ENCODE data around the gene ATP6V0A1. TPM values are rescaled to one million over a fixed set of nuclear protein-coding genes. Genes with fewer than 3 reads are reported as not detected.
"Not testable (repeated sequence)": the region's sequence is repeated elsewhere in the genome, so short reads cannot be mapped to it uniquely, and the experiment has no call there.

Gene ATP6V0A1
- polyA plus RNA-seq, 4 donors: 38.7 to 125 (median 69.2) TPM

DNA sequence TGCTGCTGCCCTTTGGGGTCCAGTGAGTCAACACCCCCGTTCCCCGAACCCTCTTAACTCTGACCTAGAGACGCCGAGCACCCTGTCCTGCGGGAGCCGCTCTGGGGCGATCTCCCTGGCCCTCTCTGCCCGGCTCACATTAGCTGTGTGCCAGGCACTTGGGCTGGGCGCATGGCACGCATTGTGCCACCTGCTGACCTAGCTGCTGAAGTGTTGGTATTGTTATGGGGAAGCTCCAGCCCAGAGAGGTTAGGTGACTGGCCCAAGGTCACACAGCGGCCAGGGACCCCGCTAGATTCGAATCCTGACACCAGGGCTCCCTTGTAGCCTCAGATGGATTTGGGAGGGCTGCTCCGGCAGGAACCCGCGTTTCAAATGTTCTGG, 95.2 kb downstream of the ATP6V0A1 start:
- no peak for FAIRE-seq
- H3K27ac ChIP-seq (ENCODE audit: low read depth in 1 of 3, low read length in 2 of 3): peak overlapping the region; percentile 87 to 98 (median 91)
- H3K36me3 ChIP-seq (ENCODE audit: control insufficient read depth in 3 of 3, insufficient read depth in 2 of 3, low read depth in 1 of 3, low read length in 3 of 3): peaks cover 0 to 13% (median 0%) of the 10 kb centered on the region in 3 donors
- WGBS, 3 donors: 43 to 52% (median 47%) methylated on average over 16 of the region's 16 CpGs
- peak in 1 of 2 donors; percentile 43 for DNase-seq
- H3K27me3 ChIP-seq (ENCODE audit: control insufficient read depth in 3 of 3, insufficient read depth in 3 of 3, low read length in 3 of 3): no peaks in the 10 kb centered on the region
- H3K9me3 ChIP-seq (ENCODE audit: control insufficient read depth in 2 of 2, insufficient read depth in 1 of 2, low read depth in 1 of 2, low read length in 1 of 2): no peaks in the 10 kb centered on the region
- H3K4me1 ChIP-seq (ENCODE audit: control insufficient read depth in 3 of 3, insufficient read depth in 2 of 3, low read depth in 1 of 3, low read length in 2 of 3): peaks cover 0 to 19% (median 8%) of the 10 kb centered on the region in 3 donors
- peak overlapping the region; percentile 48 to 94 (median 88) for H3K4me3 ChIP-seq (ENCODE audit: low read depth in 1 of 3, low read length in 3 of 3)

GRCh38 chr17:42554250-42555121, 95.8 kb downstream of the ATP6V0A1 start:
- FAIRE-seq (no peak), DNase-seq (peak; percentile 82 to 94)
- Histone ChIP-seq H3K27me3 (ENCODE audit: control insufficient read depth in 3 of 3, insufficient read depth in 3 of 3, low read length in 3 of 3) (no peaks in the 10 kb centered on the region), H3K9me3 (ENCODE audit: control insufficient read depth in 2 of 2, insufficient read depth in 1 of 2, low read depth in 1 of 2, low read length in 1 of 2) (no peaks in the 10 kb centered on the region), H3K4me1 (ENCODE audit: control insufficient read depth in 3 of 3, insufficient read depth in 2 of 3, low read depth in 1 of 3, low read length in 2 of 3) (peaks cover 0 to 14% (median 7%) of the 10 kb centered on the region in 3 donors), H3K4me3 (ENCODE audit: low read depth in 1 of 3, low read length in 3 of 3) (peak overlapping the region; percentile 48 to 94 (median 88)), H3K36me3 (ENCODE audit: control insufficient read depth in 3 of 3, insufficient read depth in 2 of 3, low read depth in 1 of 3, low read length in 3 of 3) (peaks cover 0 to 13% (median 0%) of the 10 kb centered on the region in 3 donors), H3K27ac (ENCODE audit: low read depth in 1 of 3, low read length in 2 of 3) (peak overlapping the region; percentile 87 to 98 (median 91))
- 1% methylated on average over 53 to 82 of the region's 82 CpGs for WGBS, 3 donors

GRCh38 chr17:42555122-42555622, 96.5 kb downstream of the ATP6V0A1 start:
- peak overlapping the region; percentile 84 to 98 (median 87) for H3K27ac ChIP-seq (ENCODE audit: low read depth in 1 of 3, low read length in 2 of 3)
- H3K4me3 ChIP-seq (ENCODE audit: low read depth in 1 of 3, low read length in 3 of 3): peak overlapping the region; percentile 48 to 94 (median 88)
- peaks cover 0 to 14% (median 7%) of the 10 kb centered on the region in 3 donors for H3K4me1 ChIP-seq (ENCODE audit: control insufficient read depth in 3 of 3, insufficient read depth in 2 of 3, low read depth in 1 of 3, low read length in 2 of 3)
- peaks cover 0 to 13% (median 0%) of the 10 kb centered on the region in 3 donors for H3K36me3 ChIP-seq (ENCODE audit: control insufficient read depth in 3 of 3, insufficient read depth in 2 of 3, low read depth in 1 of 3, low read length in 3 of 3)
- no peak for DNase-seq
- H3K9me3 ChIP-seq (ENCODE audit: control insufficient read depth in 2 of 2, insufficient read depth in 1 of 2, low read depth in 1 of 2, low read length in 1 of 2): no peaks in the 10 kb centered on the region
- 26 to 53% (median 32%) methylated on average over 2 to 4 of the region's 4 CpGs for WGBS, 3 donors
- no peak for FAIRE-seq
- no peaks in the 10 kb centered on the region for H3K27me3 ChIP-seq (ENCODE audit: control insufficient read depth in 3 of 3, insufficient read depth in 3 of 3, low read length in 3 of 3)

GRCh38 chr17:42555961-42556617, 97.4 kb downstream of the ATP6V0A1 start:
- not testable (repeated sequence) for H3K9me3 ChIP-seq (ENCODE audit: control insufficient read depth in 2 of 2, insufficient read depth in 1 of 2, low read depth in 1 of 2, low read length in 1 of 2); H3K4me3 ChIP-seq (ENCODE audit: low read depth in 1 of 3, low read length in 3 of 3); H3K27me3 ChIP-seq (ENCODE audit: control insufficient read depth in 3 of 3, insufficient read depth in 3 of 3, low read length in 3 of 3); H3K27ac ChIP-seq (ENCODE audit: low read depth in 1 of 3, low read length in 2 of 3); FAIRE-seq; DNase-seq
- Histone ChIP-seq H3K36me3 (ENCODE audit: control insufficient read depth in 3 of 3, insufficient read depth in 2 of 3, low read depth in 1 of 3, low read length in 3 of 3) (peaks cover 0 to 13% (median 0%) of the 10 kb centered on the region in 3 donors), H3K4me1 (ENCODE audit: control insufficient read depth in 3 of 3, insufficient read depth in 2 of 3, low read depth in 1 of 3, low read length in 2 of 3) (peaks cover 0 to 14% (median 7%) of the 10 kb centered on the region in 3 donors)
- 67 to 78% (median 77%) methylated on average over 5 of the region's 5 CpGs for WGBS, 3 donors

DNA sequence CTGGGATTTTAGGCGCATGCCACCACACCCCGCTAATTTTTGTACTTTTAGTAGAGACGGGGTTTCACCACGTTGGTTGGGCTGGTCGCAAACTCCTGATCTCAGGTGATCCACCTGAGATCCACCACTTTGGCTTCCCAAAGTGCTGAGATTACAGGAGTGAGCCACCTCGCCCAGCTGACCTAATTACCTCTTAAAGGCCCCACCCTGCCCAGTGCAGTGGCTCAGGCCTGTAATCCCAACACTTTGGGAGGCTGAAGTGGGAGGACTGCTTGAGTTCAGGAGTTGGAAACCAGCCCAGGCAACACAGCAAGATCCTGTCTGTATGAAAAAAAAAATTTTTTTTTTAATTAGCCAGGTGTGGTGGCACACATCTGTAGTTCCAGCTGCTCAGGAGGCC, 100.4 kb downstream of the ATP6V0A1 start:
- H3K27me3 ChIP-seq (ENCODE audit: control insufficient read depth in 3 of 3, insufficient read depth in 3 of 3, low read length in 3 of 3): no peaks in the 10 kb centered on the region
- H3K27ac ChIP-seq (ENCODE audit: low read depth in 1 of 3, low read length in 2 of 3): no peak overlapping the region
- WGBS, 3 donors: 61 to 81% (median 71%) methylated on average over 6 of the region's 6 CpGs
- peaks cover 6 to 25% (median 10%) of the 10 kb centered on the region in 3 donors for H3K4me1 ChIP-seq (ENCODE audit: control insufficient read depth in 3 of 3, insufficient read depth in 2 of 3, low read depth in 1 of 3, low read length in 2 of 3)
- DNase-seq (peak in 1 of 2 donors; percentile 40), FAIRE-seq (no peak)
- no peaks in the 10 kb centered on the region for H3K9me3 ChIP-seq (ENCODE audit: control insufficient read depth in 2 of 2, insufficient read depth in 1 of 2, low read depth in 1 of 2, low read length in 1 of 2)
- H3K4me3 ChIP-seq (ENCODE audit: low read depth in 1 of 3, low read length in 3 of 3): no peak overlapping the region
- peaks cover 0 to 14% (median 0%) of the 10 kb centered on the region in 3 donors for H3K36me3 ChIP-seq (ENCODE audit: control insufficient read depth in 3 of 3, insufficient read depth in 2 of 3, low read depth in 1 of 3, low read length in 3 of 3)

- no peak for DNase-seq
- H3K36me3 ChIP-seq (ENCODE audit: control insufficient read depth in 3 of 3, insufficient read depth in 2 of 3, low read depth in 1 of 3, low read length in 3 of 3): peaks cover 2 to 26% (median 3%) of the 10 kb centered on the region in 3 donors
- no peak for FAIRE-seq
- no peaks in the 10 kb centered on the region for H3K9me3 ChIP-seq (ENCODE audit: control insufficient read depth in 2 of 2, insufficient read depth in 1 of 2, low read depth in 1 of 2, low read length in 1 of 2)
- 79 to 93% (median 92%) methylated on average over 3 of the region's 3 CpGs for WGBS, 3 donors
- no peak overlapping the region for H3K27ac ChIP-seq (ENCODE audit: low read depth in 1 of 3, low read length in 2 of 3)
- peaks cover 6 to 27% (median 10%) of the 10 kb centered on the region in 3 donors for H3K4me1 ChIP-seq (ENCODE audit: control insufficient read depth in 3 of 3, insufficient read depth in 2 of 3, low read depth in 1 of 3, low read length in 2 of 3)
- H3K4me3 ChIP-seq (ENCODE audit: low read depth in 1 of 3, low read length in 3 of 3): no peak overlapping the region
- H3K27me3 ChIP-seq (ENCODE audit: control insufficient read depth in 3 of 3, insufficient read depth in 3 of 3, low read length in 3 of 3): no peaks in the 10 kb centered on the region
Measured at GRCh38 chr17:42560246-42560645, 101.6 kb downstream of the ATP6V0A1 start.

DNA sequence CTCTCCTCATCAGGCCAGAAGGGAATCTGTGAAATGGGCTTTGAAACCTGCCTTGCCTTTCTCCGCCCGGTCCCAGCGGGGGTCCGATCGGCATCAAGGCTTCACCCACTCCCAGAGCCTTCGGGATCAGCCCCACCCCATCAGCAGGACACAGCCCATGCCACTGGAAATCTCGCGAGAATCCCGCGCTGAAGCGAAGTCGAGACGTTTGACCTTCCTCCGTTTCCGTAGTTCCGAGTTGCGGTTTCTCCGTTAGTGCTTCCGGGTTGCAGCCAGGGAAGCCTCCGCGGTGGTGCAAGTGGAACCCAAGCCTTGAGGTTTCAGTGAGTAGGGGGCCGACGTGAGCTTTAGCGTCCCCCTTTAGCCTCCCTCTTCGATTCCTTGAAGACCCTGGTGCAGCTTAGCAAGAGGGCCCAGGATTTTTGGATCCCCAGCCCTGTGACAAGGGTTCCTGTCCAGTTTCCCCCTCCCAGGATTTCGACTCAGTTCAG, 103.3 kb downstream of the ATP6V0A1 start, which contains the start of gene COASY:
TSS of gene COASY (plus strand) at position 252 of the 491 bp plus-strand sequence. CDS start 475 bp downstream, outside the sequence.
- FAIRE-seq (no peak), DNase-seq (peak; percentile 98)
- Histone ChIP-seq H3K27me3 (ENCODE audit: control insufficient read depth in 3 of 3, insufficient read depth in 3 of 3, low read length in 3 of 3) (no peaks in the 10 kb centered on the region), H3K4me1 (ENCODE audit: control insufficient read depth in 3 of 3, insufficient read depth in 2 of 3, low read depth in 1 of 3, low read length in 2 of 3) (peaks cover 8 to 32% (median 10%) of the 10 kb centered on the region in 3 donors), H3K9me3 (ENCODE audit: control insufficient read depth in 2 of 2, insufficient read depth in 1 of 2, low read depth in 1 of 2, low read length in 1 of 2) (no peaks in the 10 kb centered on the region), H3K36me3 (ENCODE audit: control insufficient read depth in 3 of 3, insufficient read depth in 2 of 3, low read depth in 1 of 3, low read length in 3 of 3) (peaks cover 2 to 41% (median 5%) of the 10 kb centered on the region in 3 donors), H3K27ac (ENCODE audit: low read depth in 1 of 3, low read length in 2 of 3) (peak within 1 kb of the TSS; percentile 61 to 93 (median 90)), H3K4me3 (ENCODE audit: low read depth in 1 of 3, low read length in 3 of 3) (peak within 1 kb of the TSS; percentile 70 to 97 (median 78))
- 0% methylated on average over 26 of the region's 26 CpGs for WGBS, 3 donors

All from small intestine (tissue), 7 donors.